Erythroblast (primary cell): ENCODE data around the gene CCT3.

ENCODE experiments used
- GATA1 ChIP-seq: IDR thresholded peaks from 2 replicates; pipeline ENCODE4 v1.6.1; 2011; ENCODE audit warnings: low read depth, mild to moderate bottlenecking, control low read depth, low read length, moderate library complexity
- POLR2A ChIP-seq: IDR thresholded peaks from 2 replicates; pipeline ENCODE4 v1.6.1; 2011; ENCODE audit warnings: mild to moderate bottlenecking, low read length

- TF ChIP-seq POLR2A: no peak
- TF ChIP-seq GATA1: no peak
Measured at GRCh38 chr1:156284757-156285156, 53.3 kb downstream of the CCT3 start.
